SKM-1 (cell line): ENCODE results near the gene DKK3.

Experiments
- DNase-seq: peaks from one replicate; lab custom pipeline; 2025; ENCODE audit not compliant: unreplicated experiment; lab: John Stamatoyannopoulos, UW

DKK3 gene

DNA sequence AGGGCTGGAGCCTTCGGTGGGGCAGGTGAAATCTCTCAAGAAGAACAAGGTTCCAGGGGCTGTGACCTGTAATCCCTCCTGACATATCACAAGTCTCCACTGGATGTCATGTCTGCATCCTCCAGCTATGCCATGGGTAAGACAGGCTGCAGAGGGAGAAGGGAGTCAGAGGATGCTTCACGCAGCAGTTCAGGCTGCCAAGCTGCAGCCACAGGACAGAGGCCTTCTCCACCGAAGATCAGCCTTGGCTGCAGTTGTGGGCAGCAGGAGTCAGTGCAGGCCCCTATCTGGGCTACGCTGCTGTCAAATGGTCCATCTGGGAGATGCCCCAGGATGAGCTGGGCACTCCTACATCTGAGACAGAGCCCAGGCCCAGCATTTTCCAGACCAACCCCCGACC is 25.0 kb downstream of the DKK3 start:
- no peak for DNase-seq

DNA sequence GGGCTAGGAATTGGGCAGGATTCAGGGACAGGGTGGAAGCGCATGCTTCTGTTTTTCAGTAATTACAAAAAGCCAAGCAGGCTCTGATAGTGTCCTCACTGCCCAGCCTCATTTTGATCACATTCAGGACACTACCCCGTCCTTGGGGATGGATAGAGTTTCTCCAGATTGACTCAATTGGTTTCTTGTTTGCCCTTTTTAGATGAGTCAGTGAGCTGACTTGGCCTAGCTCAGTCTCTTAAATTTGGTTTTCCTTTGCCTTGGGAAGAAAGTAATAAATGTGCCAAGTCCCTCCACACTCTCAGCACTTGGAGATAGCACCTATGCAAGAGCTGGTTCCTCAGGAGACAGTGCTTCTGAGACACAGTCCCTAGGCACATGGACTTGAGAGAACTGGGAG is 25.5 kb downstream of the DKK3 start:
- no peak for DNase-seq

DNA sequence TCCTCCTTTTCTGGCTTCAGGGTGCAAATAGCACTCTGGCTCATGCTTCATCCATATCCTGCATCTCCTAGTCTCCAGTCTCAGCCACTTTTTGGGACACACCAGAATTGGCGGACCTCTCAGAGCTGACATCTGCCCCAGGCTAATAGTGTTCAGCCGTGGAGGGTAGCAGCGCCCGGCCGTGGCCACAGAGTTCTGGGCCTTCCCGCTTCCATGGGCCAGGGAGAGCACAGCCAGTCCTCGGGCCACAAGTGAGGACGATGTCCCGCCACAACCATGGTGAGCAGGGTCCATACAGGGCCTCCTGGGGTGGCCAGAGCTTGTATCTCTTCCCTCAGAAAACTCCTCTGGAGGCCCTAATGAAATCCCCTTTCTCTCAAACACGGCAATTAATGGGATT is 26.0 kb downstream of the DKK3 start:
- no peak for DNase-seq

DNA sequence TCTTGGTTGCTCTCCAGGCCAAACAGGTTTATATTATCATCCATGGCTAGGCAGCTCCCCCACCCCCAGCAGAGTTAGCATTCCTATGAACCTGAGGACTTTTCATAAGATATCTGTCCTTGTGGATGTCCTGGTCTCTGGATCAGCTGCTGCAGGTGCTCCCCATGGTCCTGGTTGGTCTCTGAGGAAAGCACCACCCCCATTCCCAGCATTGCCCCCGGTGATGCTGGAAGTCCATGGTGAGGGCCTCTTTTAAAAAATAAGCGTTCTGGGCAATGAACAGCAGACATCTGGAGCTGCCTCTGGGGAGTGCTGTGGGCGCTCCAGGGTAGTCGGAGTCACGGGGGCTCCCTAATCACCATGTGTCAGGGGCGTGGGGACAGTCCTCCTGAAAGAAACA is 26.6 kb downstream of the DKK3 start:
- no peak for DNase-seq

DNA sequence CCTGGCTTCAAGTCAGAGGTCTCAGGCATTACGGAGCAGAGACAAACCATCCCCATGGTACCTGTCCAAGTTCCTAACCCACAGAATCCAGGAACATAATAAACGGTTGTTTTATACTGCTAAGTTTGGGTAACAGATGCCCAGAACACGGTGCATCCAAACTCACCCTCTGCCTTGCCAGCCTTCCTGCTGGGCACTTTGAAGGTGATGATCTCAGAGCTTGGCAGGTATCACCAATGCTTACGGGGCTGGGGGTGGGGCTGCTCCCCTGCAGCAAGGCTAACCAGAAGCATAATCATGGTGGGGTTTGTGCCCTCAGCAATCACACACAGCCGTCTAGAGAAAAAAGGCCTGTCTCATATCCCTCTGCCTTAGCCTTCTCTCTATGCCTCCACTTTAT is 27.1 kb downstream of the DKK3 start:
- no peak for DNase-seq

DNA sequence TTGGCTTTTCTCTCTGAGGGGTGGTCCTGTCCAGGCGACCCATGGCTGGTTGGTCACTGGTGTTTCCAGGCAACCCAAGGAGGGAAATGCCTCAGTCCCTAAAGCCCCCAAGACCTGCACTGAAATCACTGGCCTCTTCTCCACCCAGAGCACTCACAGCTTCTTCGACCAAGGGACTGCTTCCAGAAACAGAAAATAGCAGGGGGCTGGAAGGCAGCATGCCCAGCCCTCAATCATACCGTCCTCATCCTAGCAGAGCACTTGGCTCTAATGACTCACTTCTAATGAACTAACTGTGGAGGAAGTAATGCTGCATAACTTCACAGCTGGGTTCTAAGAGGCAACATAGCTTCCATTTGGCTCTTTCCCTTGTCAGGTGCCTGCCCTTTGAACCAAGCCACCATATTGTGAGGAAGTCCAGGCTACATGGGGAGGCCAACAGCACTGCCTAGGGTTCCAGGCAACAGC is 27.6 kb downstream of the DKK3 start:
- no peak for DNase-seq

DNA sequence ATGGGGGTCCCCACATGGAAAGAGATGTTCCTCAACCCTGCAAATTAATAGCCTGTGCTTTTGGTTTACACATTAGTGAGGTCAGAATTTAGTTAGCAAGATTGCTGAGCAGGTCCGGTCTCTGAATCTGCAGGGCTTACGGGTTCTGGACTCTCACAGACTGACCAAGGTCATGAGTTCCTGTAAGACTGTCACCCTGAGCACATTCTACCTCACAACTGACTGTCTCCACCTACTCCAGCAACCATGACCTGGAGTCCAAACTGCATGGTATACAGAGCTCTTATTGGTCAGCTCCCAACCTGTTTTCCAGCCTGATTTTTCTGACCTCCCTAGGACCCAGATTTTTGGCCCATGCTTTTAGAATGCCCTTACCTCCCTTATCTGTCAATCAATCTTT is 28.2 kb downstream of the DKK3 start:
- no peak for DNase-seq

DNA sequence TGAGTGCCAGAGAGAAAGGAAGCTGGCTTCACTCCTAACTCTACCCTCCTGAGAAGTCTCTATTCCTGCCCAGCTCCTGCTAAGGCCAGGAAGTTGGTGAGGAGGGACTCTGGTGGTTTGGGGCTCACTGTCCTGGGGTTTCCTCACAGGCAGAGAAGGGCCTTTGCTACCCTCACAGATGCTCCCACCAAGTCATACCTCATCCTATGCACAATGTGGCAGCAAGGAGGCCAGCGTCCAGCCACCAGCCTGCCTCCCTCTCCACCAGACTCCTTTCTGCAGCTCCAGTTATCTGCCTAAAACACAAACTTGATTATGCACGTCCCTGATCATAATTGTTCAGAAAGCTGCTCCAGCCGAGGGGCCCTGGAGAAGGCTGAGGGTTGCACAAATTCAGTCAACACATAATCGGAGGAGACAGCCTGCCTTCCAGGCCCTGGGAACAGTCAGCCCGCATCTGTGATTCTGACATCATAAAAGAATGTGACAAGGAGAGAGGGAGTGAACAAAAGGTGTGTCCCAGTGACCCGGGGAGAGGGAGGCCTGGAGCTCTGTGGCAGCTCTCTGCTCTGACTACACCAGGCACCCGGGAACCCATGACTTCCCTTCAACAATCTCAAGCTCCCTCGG is 28.8 kb downstream of the DKK3 start:
- no peak for DNase-seq

DNA sequence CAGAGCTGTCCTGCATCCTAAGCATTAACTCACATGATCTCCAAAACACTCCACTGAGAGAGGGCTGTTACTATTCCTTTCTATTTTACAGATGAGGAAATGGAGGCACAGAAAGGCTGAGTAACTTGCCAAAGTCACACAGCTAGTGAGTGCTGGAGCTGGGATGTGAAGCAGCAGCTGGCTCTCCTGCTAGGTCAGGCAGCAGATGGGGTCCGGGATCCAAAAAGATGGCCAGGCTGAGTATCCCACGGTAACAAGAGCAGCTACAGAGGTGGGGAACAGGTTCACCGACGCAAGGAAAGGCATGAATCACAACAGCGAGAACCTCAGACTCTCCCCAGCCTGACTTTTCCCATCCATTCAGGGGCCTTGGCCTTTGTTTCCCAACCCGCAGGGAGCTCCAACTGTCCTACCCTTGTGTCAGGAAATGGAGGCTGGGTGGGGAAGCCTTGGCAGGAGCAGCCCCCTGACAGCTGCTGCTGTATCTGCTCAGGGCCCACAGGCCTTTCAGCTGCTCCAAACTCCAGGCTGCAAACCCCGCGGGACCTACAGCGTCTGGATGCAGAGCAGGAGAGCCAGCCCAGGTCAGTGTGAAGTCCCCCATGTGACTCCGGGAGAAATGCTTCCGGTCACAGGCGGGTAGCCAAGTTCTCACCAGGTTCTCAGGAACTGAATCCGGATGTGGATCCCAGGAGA is 29.5 kb downstream of the DKK3 start:
- no peak for DNase-seq

DNA sequence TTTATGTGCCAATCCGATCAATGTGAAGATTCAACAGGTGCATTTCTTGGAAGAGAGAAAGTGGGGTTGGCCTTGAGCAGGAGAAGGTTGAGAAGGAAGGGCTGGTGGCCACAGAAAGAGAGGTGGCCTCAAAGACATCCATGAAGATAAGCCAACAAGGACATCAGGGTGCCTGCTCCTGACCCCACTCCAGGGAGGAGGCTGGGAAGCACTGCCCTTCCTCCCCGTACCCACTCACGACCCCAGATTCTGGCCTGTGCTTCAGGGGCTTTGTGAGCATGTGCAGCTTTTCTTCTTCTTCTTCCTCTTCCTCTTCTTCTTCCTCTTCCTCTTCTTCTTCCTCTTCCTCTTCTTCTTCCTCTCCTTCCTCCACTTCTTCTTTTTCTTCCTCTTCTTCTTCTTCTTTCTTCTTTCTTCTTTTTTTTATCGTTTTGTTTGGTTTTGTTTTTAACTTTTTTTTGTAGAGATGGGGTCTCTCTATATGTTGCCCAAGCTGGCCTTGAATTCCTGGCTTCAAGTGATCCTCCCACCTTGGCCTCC is 30.3 kb downstream of the DKK3 start:
- DNase-seq = no peak

DNA sequence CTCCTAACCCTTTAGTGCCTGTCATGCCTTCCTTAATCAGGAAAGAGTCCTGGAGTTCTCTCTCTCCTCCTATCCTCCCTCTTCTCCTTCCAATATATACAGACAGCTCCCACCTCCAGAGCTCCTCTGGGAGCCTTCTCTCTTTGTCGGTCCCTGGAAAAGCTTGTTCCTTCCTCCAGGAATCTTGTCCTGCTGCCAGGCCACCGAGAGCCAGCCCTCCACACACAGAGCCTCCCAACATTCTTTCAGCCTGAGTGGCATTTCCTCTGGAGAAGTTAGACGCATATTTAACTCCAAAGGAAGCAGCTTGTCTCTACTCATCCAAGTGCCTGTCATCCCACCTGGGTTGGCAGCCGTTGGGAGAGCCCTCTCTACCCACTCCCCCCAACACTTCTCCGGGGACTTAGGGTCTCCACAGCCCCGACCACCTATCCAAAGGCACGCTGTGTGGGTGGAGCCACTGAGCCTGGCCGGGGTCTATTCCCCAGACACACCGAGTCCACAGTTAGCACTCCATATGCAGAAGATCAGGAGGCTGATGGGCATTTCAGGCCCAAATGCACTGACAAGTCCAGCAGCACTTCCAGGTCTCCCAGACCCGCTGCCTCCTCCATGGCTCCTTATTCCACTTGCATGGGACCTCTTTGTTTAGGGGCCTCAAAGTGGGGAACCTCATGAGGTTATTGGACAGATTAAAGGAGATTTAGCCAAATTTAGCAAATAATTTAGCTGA is 31.1 kb downstream of the DKK3 start:
- DNase-seq = no peak

DNA sequence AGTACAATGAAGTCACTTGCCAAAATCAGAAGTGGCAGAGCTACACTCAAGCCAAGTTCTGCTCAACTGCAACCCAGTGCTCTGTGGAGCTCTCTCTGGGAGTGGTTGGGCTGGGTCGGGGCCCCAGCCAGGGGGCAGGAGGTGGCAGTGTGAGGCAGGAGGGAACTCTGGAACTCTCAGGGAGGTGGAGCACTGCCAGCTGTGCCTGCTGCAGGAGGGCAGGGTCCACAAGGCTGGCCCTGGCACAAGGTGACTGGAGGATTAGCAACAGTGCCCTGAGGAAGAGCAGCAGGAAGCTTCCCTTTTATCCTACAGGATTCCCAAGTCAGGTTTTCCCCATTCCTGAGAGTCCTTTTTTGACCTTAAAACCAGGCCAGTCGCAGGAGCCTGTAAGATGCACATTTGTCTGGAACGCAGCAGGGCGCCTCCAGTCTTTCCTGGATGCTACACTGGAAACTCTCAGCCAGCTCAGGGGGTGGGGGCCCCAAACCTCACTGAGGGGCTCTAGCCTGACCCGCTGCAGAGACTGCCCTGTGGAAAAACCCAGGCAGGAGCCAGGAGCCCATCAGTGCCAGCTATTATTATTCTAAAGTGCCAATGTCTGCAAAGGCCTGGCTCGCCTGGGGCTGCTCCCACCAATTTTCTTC is 31.8 kb downstream of the DKK3 start:
- no peak for DNase-seq

DNA sequence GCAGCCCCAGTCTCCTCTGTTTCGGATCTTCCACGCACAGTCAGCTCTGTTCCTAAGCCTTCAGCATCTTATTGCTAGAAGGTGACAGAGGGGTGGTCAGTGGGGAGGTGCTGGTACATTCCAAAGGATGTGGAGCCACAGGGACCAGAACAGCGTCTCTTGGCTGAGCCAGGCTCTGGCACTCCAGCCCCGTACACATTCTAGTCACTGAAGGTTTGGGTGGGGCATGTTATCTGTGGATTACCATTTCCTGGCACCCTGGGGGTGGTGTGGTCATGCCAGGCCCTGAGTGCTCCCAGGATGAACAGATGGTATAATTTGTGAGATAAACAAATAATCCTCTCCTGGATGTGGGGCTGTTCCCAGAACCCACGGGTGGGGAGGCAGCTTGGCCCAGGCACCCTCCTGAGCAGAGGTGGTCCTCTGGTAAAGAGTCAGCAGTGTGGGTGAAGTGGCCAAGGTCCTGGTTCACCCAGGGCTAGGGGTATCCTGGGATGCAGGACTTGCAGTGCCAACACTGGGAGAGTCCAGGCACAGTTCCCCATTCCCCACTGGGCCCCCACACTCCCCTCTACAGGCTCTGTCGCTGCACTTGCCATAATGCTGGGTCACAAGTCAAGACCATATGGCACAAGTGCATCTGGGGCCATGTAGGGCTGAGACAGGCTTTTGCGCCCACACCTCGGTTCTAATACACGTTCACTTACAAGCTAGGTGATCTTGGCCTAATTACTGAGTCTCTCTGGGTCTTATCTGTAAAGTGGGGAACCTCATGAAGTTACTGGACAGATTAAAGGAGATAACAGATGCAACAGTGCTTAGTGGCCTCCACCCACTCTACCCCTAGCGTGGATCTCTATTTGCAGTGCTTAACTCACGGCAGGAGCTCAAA is 33.0 kb downstream of the DKK3 start:
- DNase-seq = no peak

DNA sequence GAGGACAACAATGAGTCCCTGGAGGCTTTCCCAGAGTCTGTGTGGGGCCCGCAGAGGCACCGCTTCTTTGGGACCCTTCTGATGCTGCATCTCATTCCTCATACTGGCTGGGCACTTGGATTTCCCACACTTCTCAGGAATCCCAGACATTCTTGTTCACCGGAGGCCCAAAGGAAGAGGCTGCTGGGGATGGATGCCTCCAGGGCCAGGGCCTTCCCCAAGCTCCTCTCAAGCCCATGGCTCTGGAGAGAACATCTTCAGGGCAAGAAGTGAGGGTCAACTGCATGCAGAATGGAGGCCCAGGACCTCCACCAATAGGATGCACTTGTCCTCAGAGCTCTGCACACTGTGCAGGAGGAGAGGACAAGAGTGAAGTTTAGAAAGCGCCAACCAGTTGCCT is 34.6 kb downstream of the DKK3 start:
- DNase-seq = no peak

DNA sequence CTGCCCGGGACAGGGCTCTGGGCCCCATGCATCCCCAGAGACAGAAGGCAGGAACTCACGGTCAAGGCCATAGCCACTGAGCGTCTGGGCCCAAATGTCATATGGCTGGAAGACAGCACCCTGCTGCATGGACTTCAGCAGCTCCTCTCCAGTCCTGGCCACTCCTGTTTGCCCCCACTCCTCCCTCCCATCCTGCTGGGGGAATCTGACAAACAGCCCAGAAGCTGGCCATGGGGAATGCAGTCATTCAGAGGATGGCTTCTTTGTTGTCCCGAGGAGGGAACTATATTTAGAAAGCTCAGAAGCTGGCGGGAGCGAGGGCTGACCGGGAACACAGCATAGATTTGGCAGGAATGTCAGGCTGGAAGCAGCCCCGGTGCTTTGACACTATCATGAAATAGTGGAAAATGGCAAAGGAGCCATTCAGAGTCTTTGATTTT is 35.0 kb downstream of the DKK3 start:
- no peak for DNase-seq

DNA sequence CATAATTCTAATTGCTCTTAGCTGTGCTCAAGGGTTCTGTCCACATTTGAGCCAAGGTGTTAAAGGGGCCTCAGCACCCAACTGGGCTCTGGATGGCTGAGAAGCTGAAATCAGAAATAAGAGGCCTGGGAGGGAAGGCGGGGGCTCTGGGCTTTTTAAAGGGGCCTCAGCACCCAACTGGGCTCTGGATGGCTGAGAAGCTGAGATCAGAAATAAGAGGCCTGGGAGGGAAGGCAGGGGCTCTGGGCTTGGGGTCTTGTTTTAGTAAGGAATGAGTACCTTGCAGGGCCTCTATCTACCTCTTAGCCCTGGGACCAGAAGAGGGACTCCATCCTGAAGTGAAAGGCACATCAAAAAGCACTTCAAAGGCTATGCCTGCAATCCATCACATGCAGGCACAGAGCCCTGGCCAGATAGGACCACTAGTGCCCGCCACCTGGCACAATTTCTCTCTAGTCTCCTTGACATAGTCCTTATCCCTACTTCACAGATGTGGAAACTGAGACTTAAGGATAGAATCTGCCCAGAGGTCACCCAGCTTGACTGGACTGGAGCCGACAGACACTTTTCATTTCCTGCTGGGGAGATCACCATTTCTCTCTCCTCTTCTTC is 35.6 kb downstream of the DKK3 start:
- DNase-seq = no peak

DNA sequence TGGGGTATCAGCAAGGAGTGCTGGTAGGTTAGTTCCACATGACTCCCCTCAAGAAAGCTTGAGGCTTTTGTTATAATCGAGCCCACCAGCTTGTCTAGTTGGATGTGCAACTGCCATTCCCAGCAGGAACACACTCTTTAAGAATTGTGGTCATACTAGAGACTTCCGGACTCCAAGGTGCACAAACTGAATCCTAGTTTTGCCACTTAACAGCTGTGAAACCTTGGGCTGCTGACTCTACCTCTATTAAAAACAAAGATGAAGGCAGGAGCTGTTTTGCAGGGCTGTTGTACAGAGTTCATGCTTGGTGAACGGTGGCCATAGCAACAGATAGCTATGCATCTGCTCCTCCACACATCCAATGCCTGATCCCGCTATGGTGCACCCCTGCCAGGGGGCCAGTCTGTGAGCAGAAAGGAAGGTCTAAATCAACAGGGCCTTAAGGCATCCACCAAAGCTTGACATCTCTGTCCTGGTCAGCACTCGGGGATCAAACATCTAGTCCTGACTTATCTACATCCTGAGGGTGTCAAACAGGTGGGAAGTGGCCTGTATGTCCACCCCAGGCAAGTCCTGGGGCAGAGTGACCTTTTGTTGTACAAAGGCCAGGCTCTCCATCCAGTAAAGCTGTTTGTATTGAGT is 36.4 kb downstream of the DKK3 start:
- no peak for DNase-seq

DNA sequence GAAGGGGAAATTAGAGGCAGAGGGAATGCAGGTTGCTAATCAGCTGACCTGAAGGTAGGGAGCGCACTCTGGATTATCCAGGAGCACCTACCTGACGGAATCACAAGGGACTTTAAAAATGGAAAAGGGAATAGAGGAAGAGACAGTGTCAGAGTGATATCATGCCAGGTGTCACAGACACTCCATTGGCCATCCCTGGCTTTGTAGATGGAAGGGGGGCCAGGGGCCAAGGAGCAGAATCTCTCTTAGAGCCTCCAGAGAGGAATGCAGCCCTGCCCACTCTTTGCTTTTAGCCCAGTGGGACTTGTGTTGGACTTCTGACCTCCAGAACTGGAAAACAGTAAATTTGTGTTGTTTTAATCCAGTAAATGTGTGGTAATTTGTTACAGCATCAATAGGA is 37.9 kb downstream of the DKK3 start:
- no peak for DNase-seq

DNA sequence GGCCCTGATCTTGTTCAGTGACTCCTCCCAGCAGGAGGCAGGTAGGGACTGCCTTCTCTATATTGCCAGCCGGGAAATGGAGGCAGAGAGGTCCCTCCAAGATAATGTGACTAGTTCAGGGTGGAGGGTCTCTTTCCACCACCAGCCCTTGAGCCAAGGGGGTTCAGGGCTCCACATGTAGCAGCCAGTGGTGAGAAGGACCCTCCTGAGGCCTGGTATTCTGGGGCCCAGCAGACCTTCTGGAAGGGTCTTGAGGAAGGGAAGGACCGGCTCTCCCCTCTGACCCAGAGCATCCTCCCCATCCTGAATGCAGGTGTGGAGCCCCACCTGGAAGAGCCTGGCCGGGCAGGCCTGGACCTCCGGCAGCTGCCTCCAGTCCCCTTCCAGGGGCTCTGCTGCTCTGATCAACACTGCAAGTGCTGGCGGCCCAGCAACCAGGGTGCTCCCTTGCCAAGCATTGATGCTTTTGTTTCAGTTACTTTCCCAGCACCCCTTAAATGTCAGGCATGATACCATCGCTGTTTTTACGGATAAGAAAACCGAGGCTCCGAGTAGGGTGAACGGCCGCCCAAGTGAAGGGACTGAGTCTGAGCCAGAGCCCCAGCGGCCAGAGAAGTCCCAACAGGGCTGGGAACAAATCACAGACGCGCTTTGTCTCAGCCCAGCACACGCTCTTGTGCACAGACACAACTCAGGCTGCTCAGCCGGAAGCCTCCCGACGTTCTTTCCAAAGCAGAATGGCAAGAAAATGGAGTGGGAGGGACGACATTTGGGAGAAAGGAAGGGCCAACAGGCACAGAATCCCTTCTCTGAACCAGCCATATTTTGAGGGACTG is 38.8 kb downstream of the DKK3 start:
- no peak for DNase-seq
